Gastrocnemius medialis (tissue), 4 donors: ENCODE data around the gene ACOT7. TPM values are rescaled to one million over a fixed set of nuclear protein-coding genes. Genes with fewer than 3 reads are reported as not detected.

ENCODE experiments used
- ATAC-seq, 2 donors: fragments of 150-250 bp; one replicate each; pipeline ENCODE4 v1.9.1; 2016
- DNase-seq, 2 donors: peaks; one replicate each; pipeline ENCODE4 v3.0.0-alpha.2; 2019
- H3K27ac ChIP-seq, 4 donors: fragments of 200-600 bp; sonication (generic); 1 replicate in 1 of 4; 2 replicates in 3 of 4; pipeline ENCODE4 v1.5.1; 2016 to 2018; ENCODE audit warnings: mild to moderate bottlenecking in 2 of 4, moderate library complexity in 1 of 4
- H3K27me3 ChIP-seq, 3 donors: fragments of 200-600 bp; sonication (generic) in 2 of 3; 1 replicate in 1 of 3; 2 replicates in 2 of 3; pipeline versions ENCODE4 v1.5.1 to v1.6.0; 2016 to 2019; ENCODE audit warnings: mild to moderate bottlenecking in 1 of 3, moderate library complexity in 1 of 3
- H3K36me3 ChIP-seq, 2 donors: fragments of 200-600 bp; sonication (generic) in 1 of 2; one replicate each; pipeline ENCODE4 v1.5.1; 2017 to 2018
- H3K4me1 ChIP-seq, 2 donors: fragments of 200-600 bp; sonication (generic) in 1 of 2; one replicate each; pipeline ENCODE4 v1.5.1; 2016 to 2017; ENCODE audit warnings: mild to moderate bottlenecking in 2 of 2
- H3K4me3 ChIP-seq, 4 donors: fragments of 200-600 bp; sonication (generic) in 3 of 4; 1 replicate in 1 of 4; 2 replicates in 3 of 4; pipeline ENCODE4 v1.5.1; 2016 to 2019; ENCODE audit warnings: mild to moderate bottlenecking in 2 of 4
- H3K9me3 ChIP-seq, 3 donors: fragments of 200-600 bp; sonication (generic) in 2 of 3; 1 replicate in 1 of 3; 2 replicates in 2 of 3; pipeline ENCODE4 v1.5.1; 2016 to 2019
- POLR2A ChIP-seq, 2 donors: fragments of 450-650 bp; IDR thresholded peaks; one replicate each; pipeline ENCODE4 v1.6.1; 2017; ENCODE audit warnings: antibody characterized with exemption in 2 of 2, mild to moderate bottlenecking in 2 of 2, moderate library complexity in 2 of 2
- in situ Hi-C, 4 donors: fragments of 200-750 bp; cut with MboI; loops; one replicate each; pipeline versions ENCODE4 v1.15.0 to v1.8.0; 2017; ENCODE audit warnings: low sequenced_read_pairs in 4 of 4
- intact Hi-C: fragments of 100-400 bp; cut with DNase I; formaldehyde crosslinking; loops from one replicate; pipeline ENCODE4 v1.15.1; 2023; ENCODE audit warnings: low total_unique reads
- total RNA-seq, 4 donors: library from RNA; depleted of rRNA; stranded (reverse); fragments of >200 nt; gene quantifications; one replicate each; pipeline versions ENCODE4 v1.1.0 to v1.2.3, GENCODE V29; 2016
- TF ChIP-seq, protein P1 (sequence below), 5 experiments: fragments of 450-650 bp in 3 of 5; fragments of 200-600 bp in 2 of 5; sonication (generic) in 2 of 5; IDR thresholded peaks in 4 of 5; conservative IDR thresholded peaks in 1 of 5; 1 replicate in 4 of 5; 2 replicates in 1 of 5; pipeline ENCODE4 v1.5.1; 2016 to 2019; ENCODE audit warnings: antibody characterized with exemption in 5 of 5, mild to moderate bottlenecking in 3 of 5, moderate library complexity in 3 of 5

The ACOT7 gene
- total RNA-seq, 4 donors from 2014 or later, result 1.3 to 5.8 (median 3.2) TPM

DNA sequence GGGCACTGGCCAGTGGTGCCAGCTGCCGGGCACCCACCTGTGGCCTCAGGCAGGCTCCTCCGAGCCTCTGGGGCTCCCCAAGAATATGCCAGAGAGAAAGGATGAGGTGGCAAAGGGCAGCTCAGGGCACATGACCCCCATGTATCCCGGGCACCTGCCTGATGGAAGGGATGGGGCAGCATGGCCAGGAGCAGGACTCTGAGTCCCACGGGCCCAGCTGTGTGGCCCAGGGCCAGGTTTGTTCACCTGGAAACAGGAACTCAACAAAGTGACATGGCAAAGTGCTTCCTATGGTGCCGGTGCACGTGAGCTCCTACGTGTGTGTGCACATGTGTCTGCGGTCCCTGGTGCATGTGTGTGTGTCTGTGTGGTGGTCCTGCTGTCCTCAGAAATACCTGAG lies 123.2 kb downstream of the ACOT7 start:
- intact Hi-C loops, result no loop called here
- DNase-seq, result no peak
- Histone ChIP-seq H3K9me3 (no peaks in the 10 kb centered on the region), H3K36me3 (no peaks in the 10 kb centered on the region), H3K27ac (no peak overlapping the region), H3K4me3 (no peak overlapping the region), H3K4me1 (no peaks in the 10 kb centered on the region), H3K27me3 (no peaks in the 10 kb centered on the region)
- ATAC-seq, result no peak
- TF ChIP-seq, protein P1, sequence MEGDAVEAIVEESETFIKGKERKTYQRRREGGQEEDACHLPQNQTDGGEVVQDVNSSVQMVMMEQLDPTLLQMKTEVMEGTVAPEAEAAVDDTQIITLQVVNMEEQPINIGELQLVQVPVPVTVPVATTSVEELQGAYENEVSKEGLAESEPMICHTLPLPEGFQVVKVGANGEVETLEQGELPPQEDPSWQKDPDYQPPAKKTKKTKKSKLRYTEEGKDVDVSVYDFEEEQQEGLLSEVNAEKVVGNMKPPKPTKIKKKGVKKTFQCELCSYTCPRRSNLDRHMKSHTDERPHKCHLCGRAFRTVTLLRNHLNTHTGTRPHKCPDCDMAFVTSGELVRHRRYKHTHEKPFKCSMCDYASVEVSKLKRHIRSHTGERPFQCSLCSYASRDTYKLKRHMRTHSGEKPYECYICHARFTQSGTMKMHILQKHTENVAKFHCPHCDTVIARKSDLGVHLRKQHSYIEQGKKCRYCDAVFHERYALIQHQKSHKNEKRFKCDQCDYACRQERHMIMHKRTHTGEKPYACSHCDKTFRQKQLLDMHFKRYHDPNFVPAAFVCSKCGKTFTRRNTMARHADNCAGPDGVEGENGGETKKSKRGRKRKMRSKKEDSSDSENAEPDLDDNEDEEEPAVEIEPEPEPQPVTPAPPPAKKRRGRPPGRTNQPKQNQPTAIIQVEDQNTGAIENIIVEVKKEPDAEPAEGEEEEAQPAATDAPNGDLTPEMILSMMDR (IDR thresholded peaks at IDR 0.05 in 4 of 5, conservative IDR thresholded peaks at IDR 0.05 in 1 of 5), result no peak
- TF ChIP-seq POLR2A (IDR thresholded peaks at IDR 0.05), result no peak
- in situ Hi-C loops, result no loop called here

DNA sequence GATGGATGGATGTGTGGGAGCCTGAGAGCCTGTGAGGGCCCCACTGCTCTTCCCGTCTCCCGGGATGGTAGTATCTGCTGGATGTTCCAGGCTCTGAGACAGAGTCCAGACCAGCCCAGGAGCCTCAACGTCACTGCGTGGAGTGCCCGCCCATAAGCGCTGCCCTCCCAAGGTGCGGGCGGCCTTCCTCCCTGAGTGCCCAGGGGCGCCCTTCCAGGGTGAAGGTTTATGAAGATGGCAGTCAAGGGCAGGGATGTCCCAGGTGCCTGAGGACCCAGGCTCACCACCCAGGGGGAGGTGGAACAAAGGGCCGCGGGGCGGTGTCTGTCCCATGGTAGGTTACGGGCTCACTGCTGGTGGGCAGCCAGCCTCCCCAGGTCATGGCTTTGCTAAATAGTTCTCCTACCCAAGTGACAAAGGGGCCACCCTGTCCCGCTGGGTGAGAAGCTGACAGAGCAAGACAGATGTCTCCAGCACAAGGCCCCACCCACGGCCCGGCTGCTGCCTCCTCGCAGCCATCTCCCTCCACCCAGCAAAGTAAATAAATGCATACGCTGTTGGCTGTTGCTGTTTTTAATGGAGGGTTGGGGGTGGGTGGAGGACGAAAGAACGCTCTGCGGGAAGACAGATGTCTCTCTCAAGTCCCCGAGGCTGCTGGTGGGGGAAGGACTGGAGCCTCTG lies 123.7 kb downstream of the ACOT7 start:
- ATAC-seq (no peak), DNase-seq (no peak)
- no peak overlapping the region for H3K4me3 ChIP-seq
- no peaks in the 10 kb centered on the region for H3K27me3 ChIP-seq
- no peaks in the 10 kb centered on the region for H3K4me1 ChIP-seq
- in situ Hi-C loops, result no loop called here
- H3K9me3 ChIP-seq, result no peaks in the 10 kb centered on the region
- intact Hi-C loops, result no loop called here
- H3K27ac ChIP-seq, result no peak overlapping the region
- H3K36me3 ChIP-seq, result no peaks in the 10 kb centered on the region
- no peak for TF ChIP-seq POLR2A (IDR thresholded peaks at IDR 0.05)
- TF ChIP-seq, protein P1 (IDR thresholded peaks at IDR 0.05 in 4 of 5, conservative IDR thresholded peaks at IDR 0.05 in 1 of 5), result no peak

DNA sequence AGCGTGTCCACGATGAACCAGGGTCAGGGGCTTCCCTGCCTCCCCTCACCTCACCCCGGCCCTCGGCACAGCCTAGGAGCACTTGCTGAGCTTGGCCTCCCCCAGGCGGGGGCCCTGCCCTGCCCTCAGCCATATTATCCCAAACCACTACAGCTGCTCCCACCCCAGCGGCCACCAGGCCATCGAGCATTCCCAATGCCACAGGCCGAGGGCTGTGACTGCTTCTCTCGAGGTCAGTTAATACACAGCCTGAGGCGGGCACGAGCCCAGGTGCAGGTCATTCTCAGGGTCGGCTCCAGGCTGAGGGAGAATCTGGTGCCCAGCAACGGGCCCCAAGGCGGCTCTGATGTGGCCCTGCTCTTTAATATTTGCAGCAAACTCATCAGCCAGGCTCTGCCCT lies 124.3 kb downstream of the ACOT7 start:
- Histone ChIP-seq H3K9me3 (no peaks in the 10 kb centered on the region), H3K4me3 (no peak overlapping the region), H3K36me3 (no peaks in the 10 kb centered on the region), H3K27ac (no peak overlapping the region), H3K4me1 (no peaks in the 10 kb centered on the region), H3K27me3 (no peaks in the 10 kb centered on the region)
- DNase-seq (no peak), ATAC-seq (no peak)
- in situ Hi-C loops (no loop called here), intact Hi-C loops (no loop called here)
- TF ChIP-seq POLR2A (IDR thresholded peaks at IDR 0.05), result no peak
- TF ChIP-seq, protein P1 (IDR thresholded peaks at IDR 0.05 in 4 of 5, conservative IDR thresholded peaks at IDR 0.05 in 1 of 5), result no peak

GRCh38 chr1:6268415-6268814 lies 125.2 kb downstream of the ACOT7 start:
- in situ Hi-C loops, result no loop called here
- Histone ChIP-seq H3K9me3 (no peaks in the 10 kb centered on the region), H3K4me3 (no peak overlapping the region), H3K4me1 (no peaks in the 10 kb centered on the region), H3K27me3 (peaks cover 2 to 8% (median 6%) of the 10 kb centered on the region in 3 donors), H3K36me3 (no peaks in the 10 kb centered on the region), H3K27ac (no peak overlapping the region)
- no peak for TF ChIP-seq POLR2A (IDR thresholded peaks at IDR 0.05)
- TF ChIP-seq, protein P1 (IDR thresholded peaks at IDR 0.05 in 4 of 5, conservative IDR thresholded peaks at IDR 0.05 in 1 of 5), result no peak
- ATAC-seq (no peak), DNase-seq (no peak)
- intact Hi-C loops, result no loop called here
